Trophoblast cell (in vitro differentiated cells and primary cell): ENCODE results near the gene UFC1.

Experiments
- DNase-seq, 2 donors: peaks; one replicate each; pipeline ENCODE4 v3.0.0-alpha.2; 2016
- H2AFZ ChIP-seq: 2 replicates; pipeline ENCODE4 v1.6.1; 2013; ENCODE audit warnings: low read length, moderate library complexity, mild to moderate bottlenecking; ENCODE audit not compliant: insufficient read depth, poor library complexity
- H2AK5ac ChIP-seq: 2 replicates; pipeline ENCODE4 v1.6.1; 2013; ENCODE audit warnings: mild to moderate bottlenecking, low read length
- H2BK120ac ChIP-seq: 2 replicates; pipeline ENCODE4 v1.6.1; 2013; ENCODE audit warnings: low read length, mild to moderate bottlenecking, moderate library complexity; ENCODE audit not compliant: insufficient read depth, poor library complexity
- H2BK12ac ChIP-seq: 2 replicates; pipeline ENCODE4 v1.6.1; 2013; ENCODE audit warnings: mild to moderate bottlenecking, low read length, moderate library complexity
- H2BK5ac ChIP-seq: 2 replicates; pipeline ENCODE4 v1.6.1; 2013; ENCODE audit warnings: low read length, low read depth, moderate library complexity, mild to moderate bottlenecking; ENCODE audit not compliant: poor library complexity
- H3K14ac ChIP-seq: 2 replicates; pipeline ENCODE4 v1.6.1; 2013; ENCODE audit warnings: mild to moderate bottlenecking, low read length
- H3K18ac ChIP-seq: 2 replicates; pipeline ENCODE4 v1.6.1; 2013; ENCODE audit warnings: mild to moderate bottlenecking, low read length
- H3K23ac ChIP-seq: 2 replicates; pipeline ENCODE4 v1.6.1; 2013; ENCODE audit warnings: low read length
- H3K27ac ChIP-seq: 2 replicates; pipeline ENCODE4 v1.5.1; 2013; ENCODE audit warnings: low read depth, mild to moderate bottlenecking, inconsistent platforms, low read length, moderate library complexity
- H3K27me3 ChIP-seq: 2 replicates; pipeline ENCODE4 v1.6.1; 2013; ENCODE audit warnings: inconsistent platforms, mild to moderate bottlenecking, low read length, moderate library complexity; ENCODE audit not compliant: insufficient read depth
- H3K36me3 ChIP-seq, 2 experiments: 1 replicate in 1 of 2; 2 replicates in 1 of 2; pipeline ENCODE4 v1.6.1; 2013; ENCODE audit warnings: low read length in 2 of 2, mild to moderate bottlenecking in 2 of 2, moderate library complexity in 1 of 2; ENCODE audit not compliant: insufficient read depth in 2 of 2, control insufficient read depth in 1 of 2
- H3K4ac ChIP-seq: 2 replicates; pipeline ENCODE4 v1.6.1; 2013; ENCODE audit warnings: low read depth, mild to moderate bottlenecking, low read length, moderate library complexity
- H3K4me1 ChIP-seq, 2 experiments: 1 replicate in 1 of 2; 2 replicates in 1 of 2; pipeline ENCODE4 v1.6.1; 2013; ENCODE audit warnings: low read length in 2 of 2, mild to moderate bottlenecking in 2 of 2, moderate library complexity in 1 of 2; ENCODE audit not compliant: insufficient read depth in 2 of 2, control insufficient read depth in 1 of 2
- H3K4me2 ChIP-seq: 2 replicates; pipeline ENCODE4 v1.6.1; 2013; ENCODE audit warnings: inconsistent platforms, mild to moderate bottlenecking, low read length, moderate library complexity
- H3K4me3 ChIP-seq: 2 replicates; pipeline ENCODE4 v1.5.1; 2013; ENCODE audit warnings: mild to moderate bottlenecking, low read depth, low read length, inconsistent platforms
- H3K79me1 ChIP-seq: one replicate; pipeline ENCODE4 v1.6.1; 2013; ENCODE audit warnings: low read length
- H3K79me2 ChIP-seq: 2 replicates; pipeline ENCODE4 v1.6.1; 2013; ENCODE audit warnings: low read length, mild to moderate bottlenecking; ENCODE audit not compliant: control insufficient read depth, insufficient read depth, poor library complexity
- H3K9ac ChIP-seq: 2 replicates; pipeline ENCODE4 v1.6.1; 2013; ENCODE audit warnings: mild to moderate bottlenecking, low read length
- H3K9me3 ChIP-seq: 2 replicates; pipeline ENCODE4 v1.6.1; 2013; ENCODE audit warnings: low read depth, mild to moderate bottlenecking, control low read depth, inconsistent platforms, low read length; ENCODE audit not compliant: insufficient read depth
- H4K12ac ChIP-seq: 2 replicates; pipeline ENCODE4 v1.6.1; 2013; ENCODE audit warnings: low read depth, mild to moderate bottlenecking, low read length, moderate library complexity
- H4K8ac ChIP-seq: 2 replicates; pipeline ENCODE4 v1.6.1; 2013; ENCODE audit warnings: low read depth, mild to moderate bottlenecking, low read length, moderate library complexity
- H4K91ac ChIP-seq: one replicate; pipeline ENCODE4 v1.6.1; 2013; ENCODE audit warnings: low read depth, mild to moderate bottlenecking, low read length, moderate library complexity
- WGBS: extraction: QIAGEN DNeasy Blood & Tissue Kit; methylation state at CpG from one replicate; pipeline ENCODE4 v1.1.7; 2013; ENCODE audit warnings: missing lambda C conversion rate; ENCODE audit not compliant: insufficient read length, insufficient coverage; ENCODE audit errors: extremely low coverage; 5-methylcytosine and 5-hydroxymethylcytosine counted together

The UFC1 gene

DNA sequence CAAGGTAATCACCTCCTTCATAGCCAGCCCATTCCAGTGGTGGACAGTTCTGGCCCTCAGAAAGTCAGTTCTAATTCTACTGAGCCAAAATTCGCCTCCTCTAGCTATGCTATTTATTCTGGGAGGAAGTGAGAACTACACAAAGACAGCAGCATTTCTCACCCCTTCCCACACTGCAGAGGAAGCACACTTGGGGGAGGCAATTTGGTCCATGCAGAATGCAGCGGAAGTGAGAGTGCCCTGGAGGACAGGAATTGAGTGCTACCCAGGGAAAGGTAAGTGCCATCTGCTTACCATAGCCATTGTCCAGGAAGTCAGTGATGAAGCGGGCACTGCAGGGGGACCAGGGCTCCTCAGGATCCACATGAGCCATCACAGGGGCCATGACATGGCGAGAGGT is 41.4 kb downstream of the UFC1 start:
- Histone ChIP-seq H3K79me2 (peaks cover 2% of the 10 kb centered on the region), H2BK12ac (no peak overlapping the region), H3K18ac (no peak overlapping the region), H4K12ac (no peak overlapping the region), H3K14ac (no peak overlapping the region), H2BK120ac (no peak overlapping the region), H4K8ac (no peak overlapping the region), H3K79me1 (peaks cover 2% of the 10 kb centered on the region), H3K4me2 (no peak overlapping the region), H4K91ac (no peak overlapping the region), H3K27ac (no peak overlapping the region), H3K9me3 (no peaks in the 10 kb centered on the region), H3K4me1 (peaks cover 13 to 15% of the 10 kb centered on the region in 2 experiments), H3K23ac (no peak overlapping the region), H3K4ac (no peak overlapping the region), H3K36me3 (no peaks in the 10 kb centered on the region), H3K9ac (no peak overlapping the region), H3K4me3 (no peak overlapping the region), H2AK5ac (no peak overlapping the region), H2AFZ (no peak overlapping the region), H2BK5ac (no peak overlapping the region), H3K27me3 (no peaks in the 10 kb centered on the region)
- no peak for DNase-seq
- no CpG with 5 or more reads among the region's 4 CpGs for WGBS

DNA sequence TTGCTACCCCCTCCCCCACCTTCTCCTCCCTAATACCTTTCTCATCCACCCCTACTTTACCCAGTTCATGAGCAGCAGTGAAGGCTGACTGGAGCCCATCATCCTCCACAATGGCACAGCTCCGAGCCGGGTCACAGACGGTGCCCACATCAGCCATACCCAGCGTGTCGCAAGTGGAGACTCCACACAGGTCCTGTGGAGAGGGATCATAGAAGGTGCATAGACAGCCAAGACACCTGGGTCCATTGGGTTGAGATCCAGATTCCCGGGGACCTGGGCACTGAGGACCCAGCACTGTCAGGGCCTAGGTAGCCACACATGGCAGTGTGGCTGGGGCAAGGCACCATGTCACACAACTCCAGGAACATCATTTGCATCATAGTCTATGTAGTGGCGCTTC is 42.3 kb downstream of the UFC1 start:
- H3K79me2 ChIP-seq = peaks cover 2% of the 10 kb centered on the region
- no peak overlapping the region for H2AFZ ChIP-seq

DNA sequence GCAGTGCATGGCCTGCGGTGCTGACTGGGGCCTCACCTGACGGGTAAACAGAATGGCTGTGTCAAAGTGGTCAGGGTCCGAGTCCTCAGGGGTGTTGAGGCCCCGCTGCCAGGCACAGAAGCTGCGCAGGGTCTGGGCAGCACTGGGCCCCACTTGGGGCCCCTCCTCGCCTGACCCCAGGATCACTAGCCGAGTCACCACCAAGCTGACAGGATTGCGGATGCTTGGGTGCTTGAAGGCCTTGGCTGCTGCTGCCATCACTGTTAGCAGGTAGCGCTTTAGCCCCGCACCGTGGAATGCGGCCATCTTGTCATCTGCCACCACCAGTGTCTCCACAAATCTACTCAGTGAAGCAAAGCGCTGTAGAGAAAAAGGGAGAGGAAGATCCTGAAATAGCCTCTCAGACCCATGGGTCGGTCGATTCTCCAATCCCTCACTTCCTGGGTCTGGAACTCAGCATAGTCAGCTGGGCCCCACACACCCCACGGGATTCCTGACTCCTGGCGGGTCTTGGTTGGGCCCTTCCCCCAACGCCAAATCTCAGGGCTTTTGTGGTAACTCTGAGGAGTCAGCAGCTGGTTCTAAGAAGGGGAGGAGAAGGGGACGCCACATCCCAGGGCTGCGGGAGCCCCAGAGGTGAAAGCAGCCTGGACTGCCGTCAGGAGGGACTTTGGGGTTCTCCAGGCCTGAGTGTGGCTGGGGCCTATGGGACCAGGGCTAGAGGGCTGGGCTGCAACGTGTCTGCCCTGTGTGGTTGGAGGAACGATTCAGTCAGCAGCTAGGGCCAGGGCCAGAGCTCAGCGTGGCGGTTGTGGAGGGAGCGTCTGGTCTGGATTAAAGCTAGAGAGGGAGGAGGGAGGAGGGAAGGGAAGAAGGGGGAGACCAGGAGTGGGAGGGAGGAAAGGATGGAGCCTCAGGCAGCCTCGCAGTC is 43.0 kb downstream of the UFC1 start:
- Histone ChIP-seq H2AK5ac (no peak overlapping the region), H2AFZ (no peak overlapping the region), H3K4ac (no peak overlapping the region), H4K12ac (peak overlapping the region; percentile 2), H2BK12ac (no peak overlapping the region), H3K4me3 (no peak overlapping the region), H3K4me2 (no peak overlapping the region), H3K9me3 (no peaks in the 10 kb centered on the region), H3K27ac (no peak overlapping the region), H3K79me1 (peaks cover 7% of the 10 kb centered on the region), H3K9ac (no peak overlapping the region), H3K79me2 (peaks cover 2% of the 10 kb centered on the region), H4K8ac (peak overlapping the region; percentile 1), H3K4me1 (peaks cover 24 to 26% of the 10 kb centered on the region in 2 experiments), H3K18ac (no peak overlapping the region), H4K91ac (no peak overlapping the region), H3K23ac (no peak overlapping the region), H3K14ac (no peak overlapping the region), H3K36me3 (no peaks in the 10 kb centered on the region), H2BK120ac (no peak overlapping the region), H2BK5ac (no peak overlapping the region), H3K27me3 (no peaks in the 10 kb centered on the region)
- WGBS = no CpG with 5 or more reads among the region's 27 CpGs
- DNase-seq = no peak

More for the DNA sequence above, 42.3 kb downstream of the UFC1 start:
- Histone ChIP-seq H4K8ac (no peak overlapping the region), H3K4me2 (no peak overlapping the region), H3K9me3 (no peaks in the 10 kb centered on the region), H3K79me1 (peaks cover 6% of the 10 kb centered on the region), H3K9ac (no peak overlapping the region), H3K36me3 (no peaks in the 10 kb centered on the region), H4K12ac (no peak overlapping the region), H2BK5ac (no peak overlapping the region), H3K23ac (no peak overlapping the region), H3K18ac (no peak overlapping the region), H3K4me1 (peaks cover 18 to 19% of the 10 kb centered on the region in 2 experiments), H3K4me3 (no peak overlapping the region), H4K91ac (no peak overlapping the region), H2BK12ac (no peak overlapping the region), H2AK5ac (no peak overlapping the region), H3K14ac (no peak overlapping the region), H3K27me3 (no peaks in the 10 kb centered on the region), H2BK120ac (no peak overlapping the region), H3K4ac (no peak overlapping the region), H3K27ac (no peak overlapping the region)
- no peak for DNase-seq
- no CpG with 5 or more reads among the region's 7 CpGs for WGBS

DNA sequence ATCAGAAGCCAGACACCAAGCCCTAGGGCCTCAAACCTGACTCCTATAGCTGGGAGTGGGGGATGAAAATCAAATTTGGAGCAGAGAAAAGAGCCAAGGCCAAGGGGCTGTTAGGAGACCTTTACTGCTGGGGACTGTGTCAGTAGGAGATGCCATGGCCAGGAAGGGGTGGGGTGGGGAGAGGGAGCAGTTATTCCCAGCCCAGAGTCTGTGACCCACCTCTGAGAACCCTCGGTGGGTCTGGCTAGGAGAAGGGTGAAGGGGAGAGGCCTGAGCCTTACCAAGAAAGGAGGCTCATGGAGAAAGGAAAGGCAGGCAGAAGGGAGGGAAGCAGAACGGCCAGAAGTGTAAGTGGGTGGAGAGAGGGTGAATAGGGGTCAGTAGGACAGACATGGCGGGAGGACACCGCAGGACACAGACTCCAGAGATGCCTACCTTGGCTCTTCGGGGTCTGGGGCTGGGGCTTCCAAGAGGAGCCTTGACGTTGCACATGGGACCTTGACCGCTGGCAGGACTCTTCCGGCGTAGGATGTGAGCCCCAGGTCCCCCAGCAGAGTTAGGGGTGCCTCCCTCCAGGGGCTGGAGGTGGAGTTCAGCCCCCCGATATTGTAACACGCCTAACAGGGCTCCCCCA is 43.9 kb downstream of the UFC1 start:
- Histone ChIP-seq H3K4me1 (peaks cover 24 to 27% of the 10 kb centered on the region in 2 experiments), H3K9me3 (no peaks in the 10 kb centered on the region), H3K23ac (no peak overlapping the region), H3K4me3 (no peak overlapping the region), H3K27ac (no peak overlapping the region), H2AK5ac (no peak overlapping the region), H3K27me3 (no peaks in the 10 kb centered on the region), H2AFZ (no peak overlapping the region), H4K8ac (no peak overlapping the region), H2BK12ac (no peak overlapping the region), H2BK120ac (no peak overlapping the region), H3K18ac (no peak overlapping the region), H4K12ac (no peak overlapping the region), H3K4me2 (no peak overlapping the region), H3K79me2 (peaks cover 6% of the 10 kb centered on the region), H3K14ac (no peak overlapping the region), H3K9ac (no peak overlapping the region), H2BK5ac (no peak overlapping the region), H4K91ac (no peak overlapping the region), H3K79me1 (peaks cover 14% of the 10 kb centered on the region), H3K36me3 (no peaks in the 10 kb centered on the region), H3K4ac (no peak overlapping the region)
- no CpG with 5 or more reads among the region's 11 CpGs for WGBS
- DNase-seq = no peak
